Stimulated activated CD8-positive, alpha-beta memory T cell treated with anti-CD3 and anti-CD28 coated beads, Interleukin-15, amount 100 ng/mL, for 48 hours (primary cell): ENCODE data around the gene TMPRSS2.

Source experiments
- DNase-seq, 2 donors: peaks; one replicate each; pipeline ENCODE4 v3.0.0-alpha.2; 2020; ENCODE audit warnings: low read depth in 2 of 2

The TMPRSS2 gene

GRCh38 chr21:41507521-41508414, at the start of gene TMPRSS2:
Gene TMPRSS2, minus strand, starts transcription at chr21:41508158. Its CDS starts 10,025 bp downstream, at chr21:41498133.
- DNase-seq = no peak

GRCh38 chr21:41555057-41555456, 47.1 kb upstream of the TMPRSS2 start:
- DNase-seq = no peak

GRCh38 chr21:41552254-41552653, 44.3 kb upstream of the TMPRSS2 start:
- no peak for DNase-seq

GRCh38 chr21:41548781-41549180, 40.8 kb upstream of the TMPRSS2 start:
- DNase-seq = no peak

- DNase-seq = no peak
Measured at GRCh38 chr21:41547111-41547510, 39.2 kb upstream of the TMPRSS2 start.

- no peak for DNase-seq
Measured at GRCh38 chr21:41545500-41546359, 37.8 kb upstream of the TMPRSS2 start.

GRCh38 chr21:41542727-41543126, 34.8 kb upstream of the TMPRSS2 start:
- no peak for DNase-seq

- no peak for DNase-seq
Measured at GRCh38 chr21:41537356-41537755, 29.4 kb upstream of the TMPRSS2 start.

- no peak for DNase-seq
Measured at GRCh38 chr21:41536827-41537103, 28.8 kb upstream of the TMPRSS2 start.

GRCh38 chr21:41536076-41536826, 28.3 kb upstream of the TMPRSS2 start:
- DNase-seq = no peak

- DNase-seq = no peak
Measured at GRCh38 chr21:41530366-41530765, 22.4 kb upstream of the TMPRSS2 start.

- no peak for DNase-seq
Measured at GRCh38 chr21:41529769-41530168, 21.8 kb upstream of the TMPRSS2 start.

GRCh38 chr21:41526478-41527087, 18.6 kb upstream of the TMPRSS2 start:
- DNase-seq = no peak

GRCh38 chr21:41523175-41523574, 15.2 kb upstream of the TMPRSS2 start:
- DNase-seq = no peak

GRCh38 chr21:41521489-41522027, 13.6 kb upstream of the TMPRSS2 start:
- DNase-seq = no peak

GRCh38 chr21:41520560-41521442, 12.8 kb upstream of the TMPRSS2 start:
- no peak for DNase-seq

GRCh38 chr21:41519806-41520559, 12.0 kb upstream of the TMPRSS2 start:
- DNase-seq = no peak

GRCh38 chr21:41518757-41519156, 10.8 kb upstream of the TMPRSS2 start:
- no peak for DNase-seq

GRCh38 chr21:41511858-41512257, 3.9 kb upstream of the TMPRSS2 start:
- DNase-seq = no peak

- DNase-seq = no peak
Measured at GRCh38 chr21:41510500-41510899, 2.5 kb upstream of the TMPRSS2 start.
